Measurements from ENCODE around the gene ZDHHC14. TPM values are rescaled to one million over a fixed set of nuclear protein-coding genes. Genes with fewer than 3 reads are reported as not detected.

ZDHHC14 gene
- polyA plus RNA-seq, 2 of the 4 experiments (the other 2 are of a cell fraction) = 2.2 to 2.8 TPM

DNA sequence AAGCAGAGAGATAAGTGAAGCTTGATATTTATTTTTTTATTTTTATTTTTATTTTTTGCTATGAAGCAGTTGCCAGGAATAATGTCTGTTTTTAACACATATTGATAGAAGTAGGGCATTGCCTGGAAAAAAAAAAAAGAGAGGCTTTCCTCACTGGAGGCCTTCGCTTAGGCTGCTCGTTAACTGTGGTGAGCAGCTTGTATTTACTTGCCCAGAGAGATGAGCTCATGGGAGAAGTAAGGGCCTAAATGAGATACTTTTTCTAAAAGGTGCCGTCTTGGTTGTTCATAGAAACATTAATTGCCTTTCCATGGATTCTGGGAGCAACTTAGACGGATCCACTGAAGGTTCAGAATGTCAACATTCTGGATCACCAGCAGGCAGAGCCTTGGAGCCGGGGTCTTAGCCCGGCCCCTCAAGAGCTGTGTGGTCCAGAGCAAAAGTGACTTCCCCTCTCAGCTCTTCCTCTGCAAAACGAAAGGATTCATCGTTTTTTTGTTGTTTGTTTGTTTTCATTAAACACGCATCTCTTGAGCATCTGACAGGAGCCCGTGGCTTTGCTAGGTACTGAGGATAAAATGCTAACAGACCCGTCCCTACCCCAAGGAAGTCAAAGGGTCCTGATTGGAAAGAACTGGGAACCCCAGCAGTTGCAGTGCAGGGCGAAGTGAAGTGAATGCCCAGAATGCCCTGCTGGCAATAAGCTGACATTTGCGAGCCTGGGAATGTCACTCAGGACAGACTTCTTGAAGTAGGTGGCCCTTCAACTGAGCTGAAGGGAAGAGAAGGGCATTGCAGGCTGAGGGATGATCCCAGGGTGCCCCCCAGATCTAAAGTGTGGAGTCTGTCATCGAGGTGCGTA, 138.5 kb downstream of the ZDHHC14 start:
- H3K4me3 ChIP-seq = no peak overlapping the region
- 87% methylated on average over 14 of the region's 15 CpGs for WGBS (ENCODE audit: missing lambda C conversion rate)

GRCh38 chr6:157520117-157520406, 139.1 kb downstream of the ZDHHC14 start:
- Histone ChIP-seq H3K4me1 (peaks cover 22% of the 10 kb centered on the region), H3K9me3 (no peaks in the 10 kb centered on the region), H3K27ac (no peak overlapping the region), H3K4me3 (no peak overlapping the region), H3K4me2 (no peak overlapping the region)
- CTCF ChIA-PET = no interaction called here
- no peak for ATAC-seq
- no peak for DNase-seq (ENCODE audit: low read depth in 1 of 2, low spot score in 1 of 2)
- 93% methylated on average over 2 of the region's 2 CpGs for WGBS (ENCODE audit: missing lambda C conversion rate)
- no peak for FAIRE-seq
- POLR2A ChIA-PET = no interaction called here
- TF ChIP-seq EHMT2 (IDR thresholded peaks at IDR 0.05; ENCODE audit: low read depth) (no peak), CTCF (IDR thresholded peaks at IDR 0.05) (no peak), ESRRA (IDR thresholded peaks at IDR 0.05; ENCODE audit: borderline replicate concordance, low read length) (no peak), POLR2AphosphoS2 (conservative IDR thresholded peaks at IDR 0.05; ENCODE audit: low read length) (no peak), CEBPB (IDR thresholded peaks at IDR 0.05) (no peak), REST (IDR thresholded peaks at IDR 0.05) (no peak), HMGXB4 (CRISPR knock-in tag; IDR thresholded peaks at IDR 0.05; ENCODE audit: borderline replicate concordance) (no peak), SMC3 (IDR thresholded peaks at IDR 0.05) (no peak), CHD2 (IDR thresholded peaks at IDR 0.05; ENCODE audit: low read length, partially characterized antibody) (no peak), JUN (IDR thresholded peaks at IDR 0.05) (no peak), POLR2A (IDR thresholded peaks at IDR 0.05; ENCODE audit: low read length) (no peak)

More for the DNA sequence above, 138.5 kb downstream of the ZDHHC14 start:
- DNase-seq (ENCODE audit: low read depth in 1 of 2, low spot score in 1 of 2) (no peak), FAIRE-seq (no peak), ATAC-seq (no peak)
- Histone ChIP-seq H3K4me2 (no peak overlapping the region; the same call in 2 of the 3 replicates), H3K27ac (no peak overlapping the region), H3K9me3 (no peaks in the 10 kb centered on the region), H3K4me1 (peaks cover 27% of the 10 kb centered on the region)
- CTCF ChIA-PET = no interaction called here
- TF ChIP-seq MAFK (IDR thresholded peaks at IDR 0.05; ENCODE audit: partially characterized antibody) (no peak), EP300 (IDR thresholded peaks at IDR 0.05) (no peak), NR3C1 (IDR thresholded peaks at IDR 0.05) (no peak), ZFP36 (IDR thresholded peaks at IDR 0.05; ENCODE audit: borderline replicate concordance, partially characterized antibody) (no peak), FOSB (CRISPR knock-in tag; IDR thresholded peaks at IDR 0.05) (no peak), TFCP2L1 (CRISPR knock-in tag; IDR thresholded peaks at IDR 0.05) (no peak)
- TF ChIP-seq, protein P1, sequence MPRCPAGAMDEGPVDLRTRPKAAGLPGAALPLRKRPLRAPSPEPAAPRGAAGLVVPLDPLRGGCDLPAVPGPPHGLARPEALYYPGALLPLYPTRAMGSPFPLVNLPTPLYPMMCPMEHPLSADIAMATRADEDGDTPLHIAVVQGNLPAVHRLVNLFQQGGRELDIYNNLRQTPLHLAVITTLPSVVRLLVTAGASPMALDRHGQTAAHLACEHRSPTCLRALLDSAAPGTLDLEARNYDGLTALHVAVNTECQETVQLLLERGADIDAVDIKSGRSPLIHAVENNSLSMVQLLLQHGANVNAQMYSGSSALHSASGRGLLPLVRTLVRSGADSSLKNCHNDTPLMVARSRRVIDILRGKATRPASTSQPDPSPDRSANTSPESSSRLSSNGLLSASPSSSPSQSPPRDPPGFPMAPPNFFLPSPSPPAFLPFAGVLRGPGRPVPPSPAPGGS (IDR thresholded peaks at IDR 0.05) = no peak
- POLR2A ChIA-PET = no interaction called here

Data from A549 (cell line).